HUDEP-2 (cell line): ENCODE measurements around the gene LYRM4.

Experiments used
- DNase-seq, 76 experiments: peaks; one replicate each; lab custom pipeline; 2025; ENCODE audit not compliant: unreplicated experiment in 76 of 76; lab: John Stamatoyannopoulos, UW

Gene LYRM4

DNA sequence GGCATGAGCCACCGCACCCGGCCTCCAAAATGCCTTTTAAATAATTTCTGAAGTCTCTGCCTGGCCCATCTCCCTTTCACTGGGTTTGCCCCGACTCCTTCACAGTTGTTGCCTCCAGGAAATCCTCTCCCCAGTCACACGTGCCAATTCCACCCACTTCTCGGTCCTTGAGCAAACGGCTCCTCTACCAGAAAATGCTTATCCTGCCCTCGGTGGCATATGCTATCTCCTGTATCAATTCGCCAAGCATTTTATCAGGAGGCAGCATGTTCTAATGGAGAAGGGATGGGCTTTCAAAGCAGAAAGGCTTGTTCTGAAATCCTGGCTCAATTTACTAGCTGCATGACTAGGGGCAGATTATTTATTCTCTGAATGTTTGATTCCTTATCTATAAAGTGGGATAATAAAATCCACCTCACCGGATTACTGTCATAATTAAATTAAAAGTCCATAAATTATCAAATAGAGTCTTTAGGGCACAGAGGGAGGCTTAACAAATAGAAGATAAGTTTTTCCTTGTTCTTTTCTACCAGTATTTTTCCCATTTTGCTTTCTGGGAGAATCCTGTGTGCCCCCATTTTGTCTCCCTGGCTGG is 109.3 kb downstream of the LYRM4 start:
- peak in 73 of 76 experiments; percentile 15 to 85 (median 59) for DNase-seq

DNA sequence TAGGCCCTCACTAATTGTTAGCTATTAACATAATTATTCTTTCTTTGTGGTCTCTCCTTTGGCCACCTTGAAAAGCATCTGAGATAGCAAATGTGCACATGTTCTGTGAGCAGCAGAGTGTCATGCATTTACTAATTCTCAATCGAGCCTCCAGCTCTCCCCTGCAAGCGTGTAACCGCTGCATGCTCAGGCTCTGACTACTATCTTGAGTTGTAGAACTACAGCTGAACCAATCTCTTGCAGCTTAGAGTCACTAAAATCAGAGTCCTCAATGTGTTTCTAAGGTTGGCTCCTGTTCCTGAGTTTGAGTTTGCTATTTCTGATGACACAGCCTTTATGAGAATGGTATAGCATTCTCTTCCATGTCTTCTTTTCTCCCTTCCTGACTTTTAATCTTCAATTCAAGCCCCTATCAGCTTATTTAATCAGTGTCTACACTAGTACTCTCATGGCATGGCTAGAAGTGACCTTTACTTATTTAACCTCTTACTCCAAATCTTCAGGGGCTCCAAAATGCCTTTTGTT is 110.1 kb downstream of the LYRM4 start:
- DNase-seq, result peak in 3 of 76 experiments; percentile 8 to 16 (median 15)

DNA sequence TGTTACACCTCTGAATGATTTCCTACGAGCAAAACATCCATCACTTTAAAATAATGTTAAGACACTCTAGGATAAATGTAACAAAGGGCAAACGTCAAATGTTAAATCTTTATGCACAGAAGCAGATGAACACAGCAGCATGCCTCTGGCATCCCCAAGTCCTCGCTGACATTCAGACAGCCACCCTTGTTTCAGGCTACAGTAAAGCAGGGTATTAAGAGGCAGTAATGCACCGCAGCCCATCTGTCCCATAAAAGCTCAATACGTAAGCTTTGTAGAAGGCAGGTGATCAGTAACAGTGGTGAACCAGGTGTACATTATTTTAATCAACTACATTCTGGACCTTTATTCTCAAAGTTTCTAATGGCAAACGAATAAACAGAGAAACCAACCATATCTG is 110.9 kb downstream of the LYRM4 start:
- DNase-seq, result no peak

DNA sequence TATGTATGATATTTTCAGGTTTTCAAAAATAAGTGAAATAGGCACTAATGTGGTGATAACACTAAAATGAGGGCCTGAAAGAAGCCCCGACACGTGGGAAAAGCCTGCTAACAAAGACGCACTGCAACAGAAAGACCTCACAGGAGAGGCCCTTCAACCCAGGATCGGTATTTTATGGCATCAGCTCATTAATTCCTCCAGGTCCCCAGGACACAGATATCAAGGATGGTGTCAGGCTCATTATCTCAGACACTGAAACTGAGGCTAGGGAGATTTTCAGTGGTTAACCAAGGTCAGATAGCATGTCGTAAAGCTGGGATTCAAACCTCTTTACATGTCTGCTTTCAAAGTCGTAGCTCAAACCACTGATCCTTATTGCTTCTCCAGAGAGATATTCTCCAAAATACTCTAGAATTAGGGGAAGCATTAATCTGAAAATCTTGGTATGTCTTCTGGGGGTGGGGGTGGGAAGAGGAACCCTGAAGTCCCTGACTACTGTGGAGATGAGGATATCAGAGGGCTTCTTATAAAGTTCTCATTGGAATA is 111.5 kb downstream of the LYRM4 start:
- no peak for DNase-seq

DNA sequence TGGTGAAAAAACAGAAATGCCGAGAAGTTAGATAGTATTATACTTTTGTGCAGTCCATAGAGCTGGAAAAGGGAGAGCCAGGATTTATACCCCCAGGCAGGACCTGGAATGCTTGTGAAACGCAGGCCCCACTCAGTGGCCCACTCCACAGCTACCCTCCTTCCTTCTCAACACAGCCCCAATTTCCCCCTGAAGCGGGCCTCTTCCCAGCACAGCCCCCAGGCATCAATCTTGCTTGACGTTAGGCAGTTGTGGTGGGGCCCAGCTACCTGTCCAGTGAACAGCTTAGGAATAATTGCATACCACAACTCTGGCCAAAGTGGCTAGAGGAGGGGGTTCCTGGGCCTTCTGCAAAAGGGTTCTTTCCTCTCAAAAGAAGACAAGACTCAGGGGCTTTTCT is 114.4 kb downstream of the LYRM4 start:
- no peak for DNase-seq

DNA sequence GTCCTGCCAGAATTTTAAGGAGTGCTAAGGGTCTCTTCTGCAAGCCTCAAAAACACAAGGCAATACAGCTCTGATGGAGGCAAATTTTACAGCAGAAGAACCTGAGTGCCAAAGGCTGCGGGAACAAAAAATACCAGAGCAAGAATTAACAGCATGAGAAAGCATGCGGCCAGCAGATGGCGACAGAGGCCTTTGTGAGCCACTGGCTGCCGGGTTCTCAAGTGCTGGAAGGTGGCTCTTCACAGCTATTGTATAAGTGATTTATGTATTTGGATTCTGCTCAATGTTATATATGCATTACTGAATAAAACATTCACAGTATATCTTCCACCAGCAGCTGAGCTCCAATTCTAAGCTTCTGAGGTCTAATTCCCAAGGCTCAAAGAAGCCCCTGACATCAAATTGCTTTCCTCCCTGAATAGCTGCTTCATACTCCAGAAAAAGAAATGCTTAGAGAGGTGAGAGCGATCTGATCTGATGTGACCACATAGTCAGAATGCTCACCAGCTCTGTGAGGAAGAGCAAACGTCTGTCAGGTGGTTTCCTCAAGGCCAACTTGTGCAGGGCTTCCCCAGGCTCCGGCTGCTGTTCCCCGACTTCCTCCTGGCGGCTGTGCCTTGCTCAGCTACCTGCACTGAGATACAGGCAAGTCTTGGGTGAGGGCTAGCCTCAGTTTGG is 117.0 kb downstream of the LYRM4 start:
- peak in 70 of 76 experiments; percentile 17 to 91 (median 71) for DNase-seq

DNA sequence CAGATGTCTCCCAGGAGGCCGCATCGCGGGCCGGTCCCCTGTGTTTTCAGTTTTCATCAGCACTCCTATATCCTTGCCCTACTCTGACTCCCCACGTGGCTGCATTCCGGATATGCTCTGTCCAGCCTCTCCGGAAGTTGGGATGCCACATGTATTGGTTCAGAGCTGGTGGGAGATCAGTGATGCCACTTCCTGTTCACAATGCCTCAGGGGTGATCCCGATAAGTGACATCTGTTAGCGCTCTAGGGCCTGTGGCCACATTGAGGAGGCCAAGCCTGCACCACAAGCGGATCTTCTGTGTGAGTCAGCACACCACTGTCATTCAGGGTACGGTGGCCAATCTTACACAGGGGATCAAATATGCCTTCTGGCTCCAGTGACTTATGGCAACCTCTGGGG is 117.8 kb downstream of the LYRM4 start:
- no peak for DNase-seq

DNA sequence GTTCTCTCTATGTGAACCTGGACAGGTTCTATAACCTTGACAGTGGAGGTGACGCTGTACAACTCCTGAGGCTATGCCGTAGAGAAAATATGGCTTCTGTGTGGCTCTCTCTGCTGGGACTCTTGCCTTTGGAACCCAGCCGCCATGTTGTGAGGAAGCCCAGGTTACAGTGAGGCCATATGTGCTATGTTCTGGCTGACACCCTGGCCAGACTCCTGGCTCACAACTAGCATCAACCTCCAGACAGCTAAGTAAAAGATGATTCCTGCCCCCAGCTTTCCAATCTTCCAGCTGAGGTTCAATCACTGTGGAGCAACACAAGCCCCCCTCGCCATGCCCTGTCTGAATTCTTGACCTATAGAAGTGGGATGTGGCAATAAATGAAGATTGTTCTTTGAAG is 118.6 kb downstream of the LYRM4 start:
- no peak for DNase-seq

DNA sequence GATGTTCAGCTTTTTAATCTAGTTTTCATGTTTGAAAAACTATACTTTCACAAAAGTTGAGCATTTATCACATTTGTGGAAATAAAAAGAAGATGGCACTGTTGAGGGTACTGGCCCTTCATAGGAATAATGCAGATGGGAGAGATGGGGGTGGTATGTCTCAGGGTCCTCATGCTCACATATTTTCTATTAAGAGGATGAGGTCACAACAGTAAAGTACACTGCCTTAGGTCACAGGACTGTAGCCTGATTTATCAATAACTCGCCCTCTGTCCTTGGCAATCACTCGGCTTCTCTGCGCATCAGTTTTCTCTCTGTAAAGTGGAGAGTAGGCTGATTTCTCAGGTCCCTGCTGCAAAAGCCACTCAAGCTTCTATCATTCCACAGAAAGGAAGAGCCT is 119.7 kb downstream of the LYRM4 start:
- no peak for DNase-seq

DNA sequence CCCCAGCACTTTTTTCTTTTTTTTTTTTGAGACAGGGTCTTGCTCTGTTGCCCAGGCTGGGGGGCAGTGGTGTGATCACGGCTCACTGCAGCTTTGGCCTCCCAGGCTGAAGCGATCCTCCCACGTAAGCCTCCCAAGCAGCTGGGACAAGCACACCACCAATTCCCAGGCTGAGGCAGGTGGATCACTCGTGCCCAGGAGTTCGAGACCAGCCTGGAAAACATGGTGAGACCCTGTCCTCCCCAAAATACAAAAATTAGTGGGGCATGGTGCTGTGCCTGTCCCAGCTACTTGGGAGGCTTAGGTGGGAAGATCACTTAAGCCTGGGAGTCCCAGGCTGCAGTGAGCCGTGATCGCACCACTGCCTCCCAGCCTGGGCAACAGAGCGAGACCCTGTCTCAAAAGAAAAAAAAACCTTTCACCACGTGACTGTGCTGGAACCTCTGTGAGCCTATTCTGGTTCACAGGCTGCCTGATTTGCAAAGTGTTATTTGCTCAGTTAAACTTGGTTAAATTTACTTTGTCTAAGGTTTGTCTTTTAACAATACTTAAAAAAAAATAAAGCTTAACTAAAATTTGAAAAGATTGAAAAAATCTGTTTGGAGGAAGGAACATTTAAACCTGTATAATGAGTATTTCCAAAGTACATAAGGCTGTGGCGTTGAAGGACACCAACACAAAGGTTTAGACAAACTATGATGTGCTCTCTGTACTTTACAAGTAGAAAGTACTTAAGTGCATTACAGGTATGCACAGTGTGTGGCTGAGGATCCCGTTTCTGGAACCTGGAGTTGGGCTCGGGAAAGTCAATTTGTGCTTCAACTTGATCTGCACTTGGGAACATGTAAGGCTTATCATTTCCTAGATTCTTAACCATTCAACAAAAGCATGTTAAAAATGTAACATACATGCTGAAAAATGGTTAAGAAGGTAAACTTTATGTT is 120.7 kb downstream of the LYRM4 start:
- no peak for DNase-seq

DNA sequence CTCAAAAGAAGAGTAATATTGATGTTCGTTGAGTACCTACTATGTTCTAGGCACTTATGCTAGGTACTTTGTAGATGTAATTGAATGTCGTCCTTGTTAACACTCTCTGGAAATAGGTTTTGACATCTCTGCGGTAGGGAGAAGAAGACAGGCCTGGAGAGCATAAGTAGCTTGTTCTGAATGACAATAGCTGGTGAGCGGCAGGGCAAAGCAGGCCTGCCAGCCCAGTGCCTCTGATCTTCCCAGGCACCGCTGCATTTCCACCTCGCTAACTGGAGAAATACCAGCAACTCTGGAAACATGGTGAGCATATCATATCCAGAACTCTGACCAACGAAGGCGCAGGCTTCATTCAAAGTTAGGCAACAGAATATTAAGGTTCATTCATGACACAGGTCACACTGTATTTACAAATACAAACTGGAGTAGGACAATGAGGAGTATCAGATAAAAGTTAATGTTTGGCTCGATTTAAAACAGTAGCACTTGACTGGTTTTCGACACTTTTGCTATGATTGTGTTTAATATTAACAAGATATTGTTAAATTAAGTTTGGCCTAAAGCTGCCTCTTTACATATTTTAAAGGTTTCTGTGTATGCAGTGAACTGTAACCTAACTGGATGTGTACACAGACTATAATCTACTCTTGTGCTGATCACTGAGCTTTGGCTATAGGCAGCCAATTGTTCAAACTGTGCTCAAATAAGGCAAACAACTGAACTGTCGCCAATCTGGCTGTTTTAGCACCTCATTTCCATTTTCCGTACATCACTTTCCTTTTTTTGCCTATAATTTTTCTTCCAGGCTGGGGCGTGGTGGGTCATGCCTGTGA is 121.5 kb downstream of the LYRM4 start:
- no peak for DNase-seq

DNA sequence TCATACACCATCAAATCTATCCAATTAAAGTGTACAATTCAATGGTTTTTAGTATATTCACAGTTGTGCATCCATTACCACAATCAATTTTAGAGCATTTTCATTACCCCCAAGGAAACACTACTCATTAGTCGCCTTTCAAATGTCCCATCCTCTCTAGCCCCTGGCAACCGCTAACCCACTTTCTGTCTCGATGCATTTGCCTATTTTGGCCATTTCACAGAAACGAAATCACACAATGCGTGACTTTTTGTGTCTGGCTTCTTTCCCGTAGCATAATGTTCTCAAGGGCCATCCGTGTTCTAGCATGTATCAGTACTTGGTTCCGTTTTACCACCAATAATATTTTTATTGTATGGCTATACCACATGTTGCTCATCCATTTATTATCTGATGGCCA is 123.9 kb downstream of the LYRM4 start:
- no peak for DNase-seq

DNA sequence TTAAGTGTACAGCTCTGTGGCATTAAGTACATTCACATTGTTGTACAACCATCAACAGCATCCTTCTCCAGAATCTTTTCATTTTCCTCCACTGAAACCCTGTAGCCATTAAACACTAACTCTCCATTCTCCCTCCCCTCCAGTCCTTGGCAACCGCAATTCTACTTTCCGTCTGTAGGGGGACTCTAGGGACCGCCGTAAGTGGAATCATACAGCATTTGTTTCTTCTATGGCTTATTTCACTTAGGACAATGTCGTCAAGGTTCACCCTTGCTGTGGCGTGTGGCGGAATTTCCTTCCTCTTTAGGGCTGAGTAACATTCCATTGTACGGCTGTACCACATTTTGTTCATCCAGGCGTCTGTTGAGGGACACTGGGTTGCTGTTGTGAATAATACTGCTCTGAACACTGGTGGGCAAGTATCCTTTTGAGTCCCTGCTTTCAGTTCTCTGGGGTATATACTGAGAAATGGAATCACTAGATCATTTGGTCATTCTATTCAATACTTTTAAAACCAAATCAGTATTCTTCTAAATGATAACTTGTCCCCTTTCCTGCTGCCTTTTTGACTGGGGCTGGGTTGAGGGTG is 124.9 kb downstream of the LYRM4 start:
- DNase-seq, result peak in 37 of 76 experiments; percentile 11 to 68 (median 37)

DNA sequence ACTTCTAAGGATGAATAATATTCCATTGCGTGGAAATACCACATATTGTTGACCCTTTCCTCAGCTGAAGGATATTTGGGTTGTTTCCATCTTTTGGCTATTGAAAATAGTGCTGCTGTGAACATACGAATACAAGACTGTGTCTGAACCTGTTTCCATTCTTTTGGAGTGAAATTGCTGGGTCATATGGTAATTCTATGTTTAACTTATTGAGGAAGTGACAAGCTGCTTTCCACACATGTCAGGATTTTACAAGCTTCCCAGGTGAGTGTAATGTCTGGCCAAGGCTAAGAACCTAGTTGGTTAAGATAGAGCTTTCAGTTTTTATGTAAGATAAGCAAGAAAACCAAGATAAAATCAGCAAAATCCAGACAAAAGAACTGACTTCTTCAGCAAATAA is 126.8 kb downstream of the LYRM4 start:
- DNase-seq, result no peak

DNA sequence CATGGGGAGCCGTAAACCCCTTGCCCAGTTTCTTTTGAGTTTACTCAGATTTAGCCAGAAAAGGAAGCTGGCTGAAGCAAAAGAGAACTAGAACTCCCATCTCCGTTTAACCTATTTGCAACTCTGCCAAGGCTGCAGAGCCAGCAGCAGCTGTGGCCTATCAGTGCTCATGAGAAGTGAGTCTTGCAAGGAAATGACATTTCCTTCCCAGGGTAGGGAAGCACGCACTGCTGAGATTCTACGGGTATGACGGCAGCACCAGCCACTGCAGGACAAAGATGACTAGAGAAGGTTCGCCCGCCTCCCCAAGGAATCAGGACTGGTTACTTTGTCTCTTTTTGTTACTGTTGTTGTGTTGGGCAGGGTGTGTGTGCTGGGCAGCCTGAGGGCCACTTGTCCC is 128.0 kb downstream of the LYRM4 start:
- no peak for DNase-seq

DNA sequence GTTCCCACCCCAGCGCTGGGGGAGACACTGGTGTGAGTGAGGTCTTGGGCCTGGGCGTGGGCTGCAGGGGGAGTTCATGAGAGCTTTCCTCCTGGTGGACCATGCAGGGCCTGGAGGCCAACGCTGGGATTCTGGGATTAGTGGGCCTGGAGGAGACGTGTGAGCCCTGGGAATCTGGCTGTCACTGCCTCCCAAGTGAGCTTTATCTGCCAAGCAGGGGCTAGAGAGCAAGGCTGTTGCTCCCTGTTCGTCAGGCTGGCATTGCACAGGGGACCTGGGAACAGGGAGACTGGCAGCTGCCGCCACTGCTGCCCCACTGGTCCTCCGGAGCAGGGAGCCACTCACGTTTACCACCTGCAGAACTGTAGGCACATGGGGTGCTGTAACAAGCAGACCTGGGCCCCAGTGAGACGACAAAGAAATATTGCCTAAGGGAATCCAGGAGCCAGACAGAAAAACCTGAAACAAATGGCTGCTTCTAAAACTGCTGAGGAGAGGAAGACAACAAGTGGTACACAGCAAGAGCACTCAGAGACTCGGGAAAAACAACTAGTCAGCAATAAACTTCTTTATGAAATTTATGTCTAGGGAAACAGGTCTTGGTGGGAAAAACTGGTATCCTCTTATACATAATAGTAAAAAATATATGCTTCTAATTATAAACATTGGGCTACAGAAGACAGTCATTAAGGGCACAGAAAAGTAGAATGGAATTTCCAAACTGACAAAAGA is 130.4 kb downstream of the LYRM4 start:
- DNase-seq, result no peak

DNA sequence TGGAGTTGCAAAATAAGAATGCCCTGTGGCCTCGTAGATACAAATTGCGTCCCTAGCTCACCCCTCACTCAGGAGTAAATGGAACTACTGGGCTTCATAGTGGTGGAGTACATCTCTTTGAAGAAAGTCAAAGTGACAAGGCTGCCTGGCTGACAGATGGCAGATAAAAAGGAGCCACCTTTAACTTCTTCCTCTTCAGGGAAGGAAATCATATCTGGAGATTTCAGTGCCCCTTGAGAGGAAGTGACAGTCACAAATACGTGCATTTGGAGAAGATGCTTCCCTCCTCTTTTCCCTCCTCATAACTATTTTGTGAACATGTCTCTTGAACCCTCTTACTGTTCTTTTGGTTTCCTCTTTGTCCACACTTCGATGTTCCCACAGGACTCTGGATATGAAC is 132.4 kb downstream of the LYRM4 start:
- no peak for DNase-seq

DNA sequence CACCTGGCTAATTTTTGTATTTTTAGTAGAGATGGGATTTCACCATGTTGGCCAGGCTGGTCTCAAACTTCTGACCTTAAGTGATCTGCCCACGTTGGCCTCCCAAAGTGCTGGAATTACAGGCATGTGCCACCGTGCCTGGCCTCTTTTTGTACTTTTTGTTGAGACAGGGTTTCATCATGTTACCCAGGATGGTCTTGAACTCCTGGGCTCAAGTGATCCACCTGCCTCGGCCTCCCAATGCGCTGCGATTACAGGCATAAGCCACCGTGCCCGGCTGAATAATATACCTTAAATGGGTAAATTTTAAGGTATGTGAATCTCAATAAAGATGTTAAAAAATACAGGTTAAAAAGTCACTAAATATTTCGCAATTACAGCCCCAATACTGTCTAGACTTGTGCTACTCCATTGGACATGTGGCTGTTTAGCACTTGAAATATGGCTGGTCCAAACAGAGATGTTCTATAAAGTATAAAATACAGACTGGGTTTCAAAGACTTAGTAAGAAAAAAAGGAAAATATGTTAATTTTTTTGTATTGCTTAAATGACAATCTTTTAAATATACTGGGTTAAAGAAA is 133.6 kb downstream of the LYRM4 start:
- no peak for DNase-seq

DNA sequence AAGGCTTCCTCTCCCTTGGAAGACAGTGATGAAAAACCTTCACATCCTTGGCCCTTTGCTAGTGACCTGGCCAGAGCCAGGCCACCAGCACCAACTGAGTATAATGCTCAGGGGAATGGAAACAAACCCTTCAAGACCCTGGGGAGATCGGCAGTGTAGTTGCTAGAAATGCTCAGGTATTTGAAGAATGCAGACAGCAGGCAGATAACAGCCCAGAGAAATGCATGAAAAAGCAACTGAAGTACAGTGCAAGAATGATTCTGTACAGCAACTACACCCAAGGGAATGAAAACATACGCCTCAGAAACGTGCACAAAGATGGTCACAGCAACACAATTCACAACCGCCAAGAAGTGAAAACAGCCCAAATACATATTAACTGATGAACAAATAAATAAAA is 134.5 kb downstream of the LYRM4 start:
- DNase-seq, result no peak
